HT-29 (cell line): ENCODE measurements around the gene JAKMIP1. TPM values are rescaled to one million over a fixed set of nuclear protein-coding genes. Genes with fewer than 3 reads are reported as not detected.
A peak's percentile ranks its signal among the peaks of the same experiment; 100 is the strongest.
"Not testable (repeated sequence)": the region's sequence is repeated elsewhere in the genome, so short reads cannot be mapped to it uniquely, and the experiment has no call there.

Experiments
- DNase-seq: peaks from one replicate; pipeline ENCODE4 v3.0.0-alpha.2; 2015; ENCODE audit warnings: low spot score
- total RNA-seq: library from RNA; depleted of rRNA; stranded (reverse); fragments of >200 nt; shearing (Covaris generic); gene quantifications from 2 replicates; pipeline ENCODE4 v1.2.3, GENCODE V29; 2014

Gene JAKMIP1
- total RNA-seq, 1 experiment from 2014 or later = not detected

GRCh38 chr4:5993876-5994811 is 206.2 kb downstream of the JAKMIP1 start:
- DNase-seq = no peak

GRCh38 chr4:5993346-5993745 is 207.0 kb downstream of the JAKMIP1 start:
- DNase-seq = not testable (repeated sequence)

GRCh38 chr4:5992828-5993321 is 207.5 kb downstream of the JAKMIP1 start:
- DNase-seq = no peak

GRCh38 chr4:5992171-5992827 is 208.1 kb downstream of the JAKMIP1 start:
- no peak for DNase-seq

- no peak for DNase-seq
Observed at GRCh38 chr4:5991405-5991804, 208.9 kb downstream of the JAKMIP1 start.

- no peak for DNase-seq
Observed at GRCh38 chr4:5990446-5991160, 209.7 kb downstream of the JAKMIP1 start.

- no peak for DNase-seq
Observed at GRCh38 chr4:5989236-5990225, 210.8 kb downstream of the JAKMIP1 start.

- DNase-seq = no peak
Observed at GRCh38 chr4:5988086-5988845, 212.1 kb downstream of the JAKMIP1 start.

- DNase-seq = no peak
Observed at GRCh38 chr4:5984843-5985242, 215.5 kb downstream of the JAKMIP1 start.

GRCh38 chr4:5982156-5982973 is 218.0 kb downstream of the JAKMIP1 start:
- no peak for DNase-seq

GRCh38 chr4:5980436-5981155 is 219.8 kb downstream of the JAKMIP1 start:
- DNase-seq = no peak

- DNase-seq = peak; percentile 33
Observed at GRCh38 chr4:5979981-5980380, 220.4 kb downstream of the JAKMIP1 start.

GRCh38 chr4:5976921-5977320 is 223.4 kb downstream of the JAKMIP1 start:
- DNase-seq = no peak

- DNase-seq = no peak
Observed at GRCh38 chr4:5976431-5976830, 223.9 kb downstream of the JAKMIP1 start.
